Upper lobe of left lung (tissue), 6 donors: ENCODE measurements around the gene ATP11A. TPM values are rescaled to one million over a fixed set of nuclear protein-coding genes. Genes with fewer than 3 reads are reported as not detected.
A peak's percentile ranks its signal among the peaks of the same experiment; 100 is the strongest.
"Not testable (repeated sequence)": the region's sequence is repeated elsewhere in the genome, so short reads cannot be mapped to it uniquely, and the experiment has no call there.

Source experiments
- ATAC-seq, 2 donors: fragments of 200-7000 bp; cut with Tn5 transposase; one replicate each; pipeline ENCODE4 v1.9.1; 2022; ENCODE audit warnings: mild to moderate bottlenecking in 2 of 2, moderate library complexity in 2 of 2; ENCODE audit not compliant: low FRiP score in 2 of 2
- DNase-seq, 2 donors: peaks; one replicate each; pipeline ENCODE4 v3.0.0-alpha.2; 2019 to 2020
- H3K27ac ChIP-seq, 4 donors: fragments of 200-600 bp; sonication (generic); one replicate each; pipeline ENCODE4 v1.5.1; 2016 to 2019
- H3K27me3 ChIP-seq, 4 donors: fragments of 200-600 bp; sonication (generic); one replicate each; pipeline ENCODE4 v1.5.1; 2017 to 2019
- H3K36me3 ChIP-seq, 4 donors: fragments of 200-600 bp; sonication (generic); one replicate each; pipeline ENCODE4 v1.5.1; 2016 to 2019
- H3K4me1 ChIP-seq, 4 donors: fragments of 200-600 bp; sonication (generic); one replicate each; pipeline ENCODE4 v1.5.1; 2018 to 2019
- H3K4me3 ChIP-seq, 4 donors: fragments of 200-600 bp; sonication (generic); one replicate each; pipeline ENCODE4 v1.5.1; 2017 to 2019; ENCODE audit warnings: mild to moderate bottlenecking in 2 of 4, moderate library complexity in 1 of 4
- H3K9me3 ChIP-seq, 4 donors: fragments of 200-600 bp; sonication (generic); one replicate each; pipeline ENCODE4 v1.5.1; 2018 to 2019
- CTCF ChIP-seq, 6 experiments: fragments of 450-650 bp in 4 of 6; fragments of 200-600 bp in 2 of 6; sonication (generic) in 2 of 6; IDR thresholded peaks; one replicate each; pipeline ENCODE4 v1.5.1; 2016 to 2019; ENCODE audit warnings: antibody characterized with exemption in 6 of 6
- EP300 ChIP-seq, 4 donors: sonication (generic); formaldehyde crosslinking; IDR thresholded peaks; one replicate each; pipeline ENCODE4 v1.5.1; 2017; ENCODE audit warnings: antibody characterized with exemption in 4 of 4, control low read depth in 2 of 4
- POLR2A ChIP-seq, 4 donors: fragments of 450-650 bp; IDR thresholded peaks; one replicate each; pipeline ENCODE4 v1.5.1; 2016 to 2017; ENCODE audit warnings: antibody characterized with exemption in 4 of 4, mild to moderate bottlenecking in 2 of 4
- POLR2AphosphoS5 ChIP-seq, 2 donors: sonication (generic); formaldehyde crosslinking; IDR thresholded peaks; one replicate each; pipeline ENCODE4 v1.5.1; 2017; ENCODE audit warnings: antibody characterized with exemption in 2 of 2
- WGBS, 2 donors: methylation state at CpG; one replicate each; pipeline ENCODE4 v1.1.5; 2017 to 2018; 5-methylcytosine and 5-hydroxymethylcytosine counted together
- total RNA-seq, 6 donors: library from RNA; depleted of rRNA in 4 of 6; stranded (reverse); fragments of >200 nt in 4 of 6; gene quantifications; one replicate each; pipeline versions ENCODE4 v1.1.0 to v1.2.1, GENCODE V29; 2016 to 2021
- donor health status: DM: no; HTN: no; CAD: no; lungs with moderate emphysema.
- donor health status: DM: no; HTN: yes; CAD: no; lungs with severe emphysema.

ATP11A gene
- total RNA-seq, 6 donors from 2014 or later = 159 to 285 (median 260) TPM

- Histone ChIP-seq H3K4me1 (peaks cover 0 to 6% (median 5%) of the 10 kb centered on the region in 4 donors), H3K4me3 (no peak overlapping the region), H3K27ac (no peak overlapping the region), H3K27me3 (no peaks in the 10 kb centered on the region), H3K9me3 (no peaks in the 10 kb centered on the region), H3K36me3 (peaks cover 0 to 65% (median 45%) of the 10 kb centered on the region in 4 donors)
- TF ChIP-seq CTCF (IDR thresholded peaks at IDR 0.05) (no peak), POLR2A (IDR thresholded peaks at IDR 0.05) (no peak), POLR2AphosphoS5 (IDR thresholded peaks at IDR 0.05) (no peak)
- ATAC-seq = no peak
- WGBS, 2 donors = 75 to 100% methylated on average over 2 to 15 of the region's 15 CpGs
- no peak for DNase-seq
These were observed 179.6 kb downstream of the ATP11A start for GRCh38 chr13:112869202-112870050.

GRCh38 chr13:112870051-112870331 lies 180.2 kb downstream of the ATP11A start:
- Histone ChIP-seq H3K4me1 (peaks cover 0 to 11% (median 5%) of the 10 kb centered on the region in 4 donors), H3K9me3 (no peaks in the 10 kb centered on the region), H3K4me3 (no peak overlapping the region), H3K27ac (no peak overlapping the region), H3K27me3 (no peaks in the 10 kb centered on the region), H3K36me3 (peaks cover 0 to 69% (median 47%) of the 10 kb centered on the region in 4 donors)
- 77 to 88% methylated on average over 2 of the region's 2 CpGs for WGBS, 2 donors
- TF ChIP-seq POLR2A (IDR thresholded peaks at IDR 0.05) = no peak
- ATAC-seq (no peak), DNase-seq (no peak)

- no peaks in the 10 kb centered on the region for H3K27me3 ChIP-seq
- 87% methylated on average over 15 to 28 of the region's 28 CpGs for WGBS, 2 donors
- TF ChIP-seq POLR2AphosphoS5 (IDR thresholded peaks at IDR 0.05) (no peak), EP300 (IDR thresholded peaks at IDR 0.05) (no peak), CTCF (IDR thresholded peaks at IDR 0.05) (no peak), POLR2A (IDR thresholded peaks at IDR 0.05) (no peak)
- DNase-seq (no peak), ATAC-seq (no peak)
- H3K27ac ChIP-seq = no peak overlapping the region
- no peaks in the 10 kb centered on the region for H3K9me3 ChIP-seq
- H3K4me3 ChIP-seq = no peak overlapping the region
- H3K36me3 ChIP-seq = peaks cover 0 to 69% (median 48%) of the 10 kb centered on the region in 4 donors
- H3K4me1 ChIP-seq = peaks cover 0 to 11% (median 5%) of the 10 kb centered on the region in 4 donors
These were observed 181.0 kb downstream of the ATP11A start for GRCh38 chr13:112870737-112871287.

GRCh38 chr13:112871742-112872141 lies 181.9 kb downstream of the ATP11A start:
- Histone ChIP-seq H3K4me3 (no peak overlapping the region), H3K36me3 (peaks cover 0 to 69% (median 52%) of the 10 kb centered on the region in 4 donors), H3K27me3 (no peaks in the 10 kb centered on the region), H3K27ac (no peak overlapping the region), H3K4me1 (peaks cover 0 to 11% (median 5%) of the 10 kb centered on the region in 4 donors), H3K9me3 (no peaks in the 10 kb centered on the region)
- TF ChIP-seq CTCF (IDR thresholded peaks at IDR 0.05) (no peak), POLR2A (IDR thresholded peaks at IDR 0.05) (no peak), POLR2AphosphoS5 (IDR thresholded peaks at IDR 0.05) (no peak), EP300 (IDR thresholded peaks at IDR 0.05) (no peak)
- whole genome bisulfite sequencing, 2 donors = 86 to 94% methylated on average over 12 of the region's 12 CpGs
- no peak for ATAC-seq
- DNase-seq = no peak

- 44 to 45% methylated on average over 25 of the region's 25 CpGs for WGBS, 2 donors
These were observed 183.1 kb downstream of the ATP11A start for GRCh38 chr13:112872657-112873631.

More at GRCh38 chr13:112872657-112873631, 183.1 kb downstream of the ATP11A start:
- DNase-seq = peak in 1 of 2 donors; percentile 19
- not testable (repeated sequence) for ATAC-seq, H3K27me3 ChIP-seq, H3K4me3 ChIP-seq, H3K9me3 ChIP-seq
- Histone ChIP-seq H3K4me1 (peaks cover 0 to 11% (median 5%) of the 10 kb centered on the region in 4 donors), H3K27ac (peak overlapping the region; percentile 20 to 65 (median 40)), H3K36me3 (peaks cover 0 to 69% (median 52%) of the 10 kb centered on the region in 4 donors)
